NCI-H446 treated with DMSO at 0.1 percent for 48 hours (cell line): ENCODE results near the gene HLA-A.

Source experiments
- DNase-seq: peaks from one replicate; lab custom pipeline; 2025; lab: John Stamatoyannopoulos, UW

HLA-A gene

DNA sequence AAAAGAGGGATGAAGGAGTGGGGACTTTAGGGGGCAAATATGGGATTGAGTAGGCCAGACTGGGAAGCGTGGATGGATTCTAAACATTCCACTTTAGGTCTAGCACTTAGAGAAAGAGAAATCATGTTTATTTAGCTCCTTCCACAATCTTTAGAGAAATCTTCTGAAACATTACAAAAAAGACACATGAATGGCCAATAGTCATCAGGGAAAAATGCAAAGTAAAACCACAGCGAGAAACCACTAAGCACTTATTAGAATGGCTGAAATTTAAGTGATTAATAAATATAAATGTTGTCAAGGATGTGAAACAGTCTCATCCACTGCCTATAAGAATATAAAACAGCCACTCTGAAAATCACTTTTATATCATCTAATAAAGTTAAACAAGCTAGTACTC lies 46.9 kb downstream of the HLA-A start:
- DNase-seq = no peak

DNA sequence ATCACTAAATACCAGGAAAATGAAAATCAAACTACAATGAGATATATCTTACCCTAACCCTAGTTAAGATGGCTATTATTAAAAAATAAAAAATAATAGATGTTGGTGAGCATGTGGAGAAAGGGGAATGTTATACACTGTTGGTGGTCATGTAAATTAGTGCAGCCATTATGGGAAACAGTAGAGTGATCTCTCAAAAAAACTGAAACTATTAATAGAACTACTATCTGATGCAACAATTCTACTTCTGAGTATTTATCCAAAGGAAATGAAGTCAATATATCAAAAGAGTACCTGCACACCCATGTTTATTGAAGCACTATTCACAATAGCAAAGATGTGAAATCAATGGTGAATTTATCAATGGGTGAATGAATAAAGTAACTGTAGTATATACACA lies 48.6 kb downstream of the HLA-A start:
- no peak for DNase-seq

DNA sequence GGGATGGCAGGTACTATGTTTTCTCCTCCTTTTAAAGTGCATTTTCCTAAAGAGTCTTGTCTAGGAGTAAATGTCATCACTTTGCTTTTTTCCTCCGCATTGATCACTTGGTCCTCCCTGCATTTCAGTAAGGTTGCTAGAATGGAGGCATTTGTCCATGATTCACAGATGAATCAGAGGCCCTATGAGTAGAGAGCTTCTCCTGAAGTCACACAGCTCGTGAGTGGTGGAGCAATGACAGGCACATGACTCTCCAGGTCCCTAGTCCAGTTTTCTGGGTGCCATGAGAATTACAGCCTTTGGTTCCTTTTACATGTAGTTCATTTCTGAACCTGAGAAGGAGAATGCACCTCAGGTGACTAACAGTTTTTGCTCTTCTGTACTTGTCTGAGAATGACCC lies 50.5 kb downstream of the HLA-A start:
- DNase-seq = no peak

DNA sequence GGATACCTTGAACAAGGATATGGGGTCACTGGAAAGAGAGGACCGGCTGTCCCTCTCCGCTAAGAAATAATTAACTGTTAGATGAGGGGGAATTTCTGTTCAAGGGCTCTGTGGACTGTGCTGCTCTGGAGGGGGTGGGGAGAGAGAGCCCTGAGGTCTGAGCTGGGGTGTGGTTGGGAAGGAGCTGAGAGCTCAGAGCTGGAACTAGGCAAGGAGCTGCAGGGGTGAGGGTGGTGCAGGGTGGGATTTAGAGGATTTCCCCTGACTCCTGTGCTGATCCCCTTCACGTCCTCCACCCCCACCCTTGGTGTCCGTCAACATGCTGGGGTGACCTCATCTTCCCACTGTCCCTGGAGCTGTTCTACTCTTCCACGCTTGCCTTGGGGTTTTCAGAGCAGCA lies 52.5 kb downstream of the HLA-A start:
- DNase-seq = no peak

DNA sequence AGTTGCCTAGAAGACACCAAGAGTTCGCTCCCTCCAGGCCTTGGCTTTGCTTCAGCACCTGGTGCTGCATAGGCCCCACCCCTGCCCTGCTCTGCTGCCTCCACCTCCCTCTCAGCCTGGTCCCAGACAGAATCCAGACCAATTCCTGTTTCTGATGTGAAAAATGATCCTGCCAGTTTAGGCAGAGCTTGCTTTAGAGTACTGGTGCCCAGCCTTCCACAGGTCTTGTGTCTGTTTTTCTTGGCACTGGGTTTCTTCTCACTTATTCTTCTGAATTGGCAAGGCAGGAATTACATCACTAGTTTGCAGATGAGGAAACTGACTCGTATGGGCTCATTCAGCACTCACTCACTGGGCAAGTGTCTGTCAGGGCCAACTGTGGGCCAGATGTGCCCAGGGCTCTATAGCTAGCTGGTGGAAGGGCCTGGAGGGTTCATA lies 53.0 kb downstream of the HLA-A start:
- peak; percentile 26 for DNase-seq
